ENCODE results near the gene MEGF11.

DNA sequence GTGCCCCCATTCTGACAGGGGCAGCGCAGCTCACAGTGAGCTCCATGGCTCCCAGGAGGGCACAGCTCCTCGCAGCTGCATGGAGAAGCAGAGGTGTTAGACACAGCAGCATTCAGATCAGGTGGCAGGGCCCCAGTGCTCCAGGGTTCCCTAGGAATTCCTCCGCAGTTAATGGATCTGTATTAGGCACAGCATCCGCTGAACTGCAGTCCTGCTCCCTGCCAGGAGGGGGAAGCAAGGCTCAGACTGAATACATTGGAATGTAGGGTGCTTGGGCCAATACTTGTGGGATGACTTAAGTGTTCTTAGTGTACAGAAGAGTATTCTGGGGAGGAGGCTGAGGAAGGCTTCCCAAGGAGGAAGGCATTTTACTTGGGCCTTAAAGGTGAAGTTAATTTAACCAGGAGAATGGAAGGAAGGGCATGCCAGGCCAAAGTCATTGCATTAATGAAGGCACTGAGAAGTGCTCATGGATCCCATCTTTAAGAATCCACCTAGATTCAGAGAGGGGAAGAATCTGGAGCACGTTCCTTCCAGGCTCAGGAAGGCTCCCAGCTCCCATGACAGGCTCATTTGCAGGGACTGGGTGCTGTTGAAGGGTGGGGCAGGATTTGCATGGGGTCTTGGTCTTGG lies 272.6 kb downstream of the MEGF11 start:
- TF ChIP-seq, protein P1, sequence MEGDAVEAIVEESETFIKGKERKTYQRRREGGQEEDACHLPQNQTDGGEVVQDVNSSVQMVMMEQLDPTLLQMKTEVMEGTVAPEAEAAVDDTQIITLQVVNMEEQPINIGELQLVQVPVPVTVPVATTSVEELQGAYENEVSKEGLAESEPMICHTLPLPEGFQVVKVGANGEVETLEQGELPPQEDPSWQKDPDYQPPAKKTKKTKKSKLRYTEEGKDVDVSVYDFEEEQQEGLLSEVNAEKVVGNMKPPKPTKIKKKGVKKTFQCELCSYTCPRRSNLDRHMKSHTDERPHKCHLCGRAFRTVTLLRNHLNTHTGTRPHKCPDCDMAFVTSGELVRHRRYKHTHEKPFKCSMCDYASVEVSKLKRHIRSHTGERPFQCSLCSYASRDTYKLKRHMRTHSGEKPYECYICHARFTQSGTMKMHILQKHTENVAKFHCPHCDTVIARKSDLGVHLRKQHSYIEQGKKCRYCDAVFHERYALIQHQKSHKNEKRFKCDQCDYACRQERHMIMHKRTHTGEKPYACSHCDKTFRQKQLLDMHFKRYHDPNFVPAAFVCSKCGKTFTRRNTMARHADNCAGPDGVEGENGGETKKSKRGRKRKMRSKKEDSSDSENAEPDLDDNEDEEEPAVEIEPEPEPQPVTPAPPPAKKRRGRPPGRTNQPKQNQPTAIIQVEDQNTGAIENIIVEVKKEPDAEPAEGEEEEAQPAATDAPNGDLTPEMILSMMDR (IDR thresholded peaks at IDR 0.05): peak in 4 of 6 experiments; percentile 61 to 68 (median 64)
- no peak for TF ChIP-seq POLR2A (IDR thresholded peaks at IDR 0.05)
